K562 (cell line): ENCODE data around the gene SCAMP3. TPM values are rescaled to one million over a fixed set of nuclear protein-coding genes. Genes with fewer than 3 reads are reported as not detected.

Experiments
- ATF6 ChIP-seq: sonication (generic); formaldehyde crosslinking; IDR thresholded peaks from 2 replicates; pipeline ENCODE4 v1.4.0; 2020; ENCODE audit warnings: mild to moderate bottlenecking, missing genetic modification reagents
- CBX1 ChIP-seq: sonication (generic); IDR thresholded peaks from 2 replicates; pipeline ENCODE4 v1.6.1; 2016; ENCODE audit warnings: antibody characterized with exemption, low read depth, mild to moderate bottlenecking
- CCAR2 ChIP-seq: fragments of 200-400 bp; formaldehyde crosslinking; IDR thresholded peaks from 2 replicates; pipeline ENCODE4 v1.6.1; 2017; ENCODE audit warnings: mild to moderate bottlenecking, low read depth, low read length
- CUX1 ChIP-seq: fragments of 200-800 bp; sonication (Bioruptor generic); IDR thresholded peaks from 2 replicates; pipeline ENCODE4 v1.6.1; 2016; ENCODE audit warnings: missing genetic modification characterization, missing compliant biosample characterization
- GATA2 ChIP-seq: sonication (generic); formaldehyde crosslinking; IDR thresholded peaks from 2 replicates; pipeline ENCODE4 v1.4.0; 2020; ENCODE audit warnings: mild to moderate bottlenecking, missing genetic modification reagents
- IFI16 ChIP-seq: fragments of 250-450 bp; sonication (Bioruptor Pico); IDR thresholded peaks from 2 replicates; pipeline ENCODE4 v2.1.2; 2022; ENCODE audit warnings: mild to moderate bottlenecking, inconsistent platforms
- MLLT1 ChIP-seq, 2 experiments: fragments of 450-650 bp; IDR thresholded peaks; 2 replicates each; pipeline ENCODE4 v1.6.1; 2016
- RAD21 ChIP-seq, 2 experiments: fragments of 250-450 bp in 1 of 2; fragments of 450-650 bp in 1 of 2; sonication (Bioruptor Pico) in 1 of 2; formaldehyde crosslinking in 1 of 2; IDR thresholded peaks in 1 of 2; conservative IDR thresholded peaks in 1 of 2; 2 replicates each; pipeline versions ENCODE4 v1.4.0 to v1.8.0; 2020 to 2022; ENCODE audit warnings: mild to moderate bottlenecking in 2 of 2, moderate library complexity in 1 of 2
- RCOR1 ChIP-seq, 2 experiments: IDR thresholded peaks; 2 replicates each; pipeline ENCODE4 v1.6.1; 2012; ENCODE audit warnings: low read depth in 2 of 2, low read length in 2 of 2, borderline replicate concordance in 1 of 2, improper control_type of control experiment in 1 of 2
- STAT5A ChIP-seq: IDR thresholded peaks from 2 replicates; pipeline ENCODE4 v1.6.1; 2012; ENCODE audit warnings: low read length, inconsistent platforms, borderline replicate concordance
- TBP ChIP-seq: optimal IDR thresholded peaks from 2 replicates; pipeline ENCODE3; 2011; ENCODE audit warnings: low read depth, low read length, improper control_type of control experiment
- ZBTB33 ChIP-seq: sonication (generic); formaldehyde crosslinking; IDR thresholded peaks from 2 replicates; pipeline ENCODE4 v1.8.1; 2023; ENCODE audit warnings: mild to moderate bottlenecking, missing genetic modification reagents
- ZNF740 ChIP-seq, 3 experiments: fragments of 200-800 bp in 1 of 3; sonication (Bioruptor generic) in 1 of 3; sonication (generic) in 1 of 3; formaldehyde crosslinking in 1 of 3; IDR thresholded peaks; 2 replicates each; pipeline versions ENCODE4 v1.6.1 to v1.8.0; 2016 to 2022; ENCODE audit warnings: mild to moderate bottlenecking in 2 of 3, missing compliant biosample characterization in 2 of 3, missing genetic modification characterization in 2 of 3, missing genetic modification reagents in 1 of 3
- polyA plus RNA-seq, 8 experiments: library from polyadenylated mRNA; depleted of rRNA in 4 of 8; stranded (reverse) in 5 of 8; unstranded in 3 of 8; fragments of >200 nt; fragmentation: Nextera tagmentation in 2 of 8; fragmentation: Illumina TruSeq in 1 of 8; extraction: Ambion mirVana in 2 of 8; extraction: Trizol in 1 of 8; gene quantifications; 2 replicates each; pipeline versions ENCODE4 v1.2.1 to v1.2.3, GENCODE V29; 2011 to 2014; ENCODE audit warnings: inconsistent platforms in 1 of 8, missing spikeins in 1 of 8
- total RNA-seq, 7 experiments: library from RNA; depleted of rRNA in 6 of 7; stranded (reverse); fragments of >200 nt in 6 of 7; fragmentation: Illumina TruSeq in 2 of 7; extraction: Trizol in 2 of 7; gene quantifications; 2 replicates each; pipeline versions ENCODE4 v1.2.1 to v1.2.3, GENCODE V29; 2011 to 2021; ENCODE audit warnings: low replicate concordance in 1 of 7

Gene SCAMP3
- total and polyA plus RNA-seq, 9 of the 15 experiments (the other 6 are each of a cell fraction or from before 2014, with no cell fraction given) = 14.2 to 131 (median 86.1) TPM

- TF ChIP-seq RCOR1 (IDR thresholded peaks at IDR 0.05; ENCODE audit: borderline replicate concordance in 1 of 2, low read depth in 2 of 2, low read length in 2 of 2) (no peak), ATF6 (no peak), RAD21 (CRISPR knock-in tag; conservative IDR thresholded peaks at IDR 0.05 in 1 of 2, IDR thresholded peaks at IDR 0.05 in 1 of 2) (no peak), MLLT1 (IDR thresholded peaks at IDR 0.05) (0 out of 4 replicates have a peak, but pooled peaks of 1 of the 2 experiments have one; percentile 8), ZBTB33 (CRISPR knock-in tag) (no peak), GATA2 (no peak), CCAR2 (no peak), CUX1 (no peak), ZNF740 (CRISPR knock-in tag; IDR thresholded peaks at IDR 0.05) (no peak), ZNF740 (tag; IDR thresholded peaks at IDR 0.05) (0 out of 4 replicates have a peak, but pooled peaks of 1 of the 2 experiments have one; percentile 51), CBX1 (no peak), IFI16 (CRISPR knock-in tag) (no peak), TBP (peak; percentile 3), STAT5A (no peak)
Observed at GRCh38 chr1:155272466-155273342, 10.5 kb upstream of the SCAMP3 start (continued).
